ENCODE results near the gene MGLL.
"Not testable (repeated sequence)": the region's sequence is repeated elsewhere in the genome, so short reads cannot be mapped to it uniquely, and the experiment has no call there.

MGLL gene

DNA sequence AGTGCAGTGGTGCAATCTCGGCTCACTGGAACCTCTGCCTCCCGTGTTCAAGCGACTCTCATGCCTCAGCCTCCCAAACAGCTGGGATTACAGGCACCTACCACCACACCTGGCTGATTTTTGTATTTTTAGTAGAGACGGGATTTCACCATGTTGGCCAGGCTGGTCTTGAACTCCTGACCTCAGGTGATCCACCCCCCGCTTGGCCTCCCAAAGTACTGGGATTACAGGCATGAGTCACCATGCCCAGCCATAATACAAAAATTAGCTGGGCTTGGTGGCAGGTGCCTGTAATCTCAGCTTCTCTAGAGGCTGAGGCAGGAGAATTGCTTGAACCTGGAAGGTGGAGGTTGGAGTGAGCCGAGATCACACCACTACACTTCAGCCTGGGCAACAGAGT, 167.3 kb downstream of the MGLL start:
- not testable (repeated sequence) for DNase-seq (ENCODE audit: low read depth)

DNA sequence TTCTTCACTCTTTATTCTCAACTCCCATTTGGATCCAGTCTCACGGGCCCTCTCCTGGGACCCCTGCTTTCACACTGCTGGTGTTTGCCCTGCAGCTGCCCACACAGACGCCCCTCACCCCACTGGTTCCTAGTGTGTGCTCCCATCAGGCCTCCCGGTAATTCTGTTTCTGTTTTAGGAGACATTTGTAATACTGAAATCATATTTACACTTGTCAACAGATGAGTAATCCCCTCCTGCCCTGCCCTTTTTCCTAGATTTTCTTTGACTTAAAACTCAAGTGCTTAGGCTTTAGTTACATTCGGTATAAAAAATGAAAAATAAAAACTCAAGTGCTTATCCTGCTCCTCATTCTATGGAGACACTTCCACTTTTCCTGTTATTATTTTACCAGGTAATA, 167.9 kb downstream of the MGLL start:
- DNase-seq (ENCODE audit: low read depth) = no peak

DNA sequence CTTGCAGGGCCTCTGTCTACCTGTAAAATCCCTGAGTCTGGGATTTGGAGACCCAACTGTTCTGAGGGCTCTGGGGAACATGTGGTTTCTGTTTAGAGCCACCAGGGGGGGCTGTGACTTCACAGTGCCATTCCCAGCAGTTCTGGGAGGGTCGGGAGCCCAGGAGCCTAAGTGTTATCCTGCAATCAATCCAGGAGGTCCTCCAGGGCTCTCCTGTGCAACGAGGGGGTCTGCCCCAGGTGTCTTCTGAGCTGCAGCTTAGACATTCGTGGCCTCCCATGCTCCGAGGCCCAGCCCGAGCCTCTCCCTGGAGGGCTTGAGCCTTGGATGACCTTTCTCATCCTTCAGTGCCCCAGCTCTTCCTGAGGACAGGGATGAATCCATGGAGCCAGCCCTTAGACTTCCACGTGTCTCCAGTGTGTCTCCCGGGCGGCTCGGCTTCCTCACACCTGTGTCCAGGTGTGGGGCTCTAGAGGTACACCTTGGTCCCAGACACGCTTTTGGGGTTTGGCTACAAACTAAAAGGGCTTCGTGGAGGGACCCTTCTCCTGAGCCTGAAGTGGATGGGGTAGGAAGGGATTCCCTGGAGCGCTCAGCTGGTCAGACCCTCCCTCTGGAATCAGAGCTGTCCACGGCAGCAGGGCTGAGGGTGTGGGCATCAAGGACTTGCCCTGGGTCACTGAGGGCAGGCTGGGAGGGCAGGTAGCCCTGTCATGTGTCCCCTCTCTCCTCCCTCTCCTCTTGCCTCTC, 169.9 kb downstream of the MGLL start:
- no peak for DNase-seq (ENCODE audit: low read depth)

- no peak for DNase-seq (ENCODE audit: low read depth)
Observed at GRCh38 chr3:127651516-127652172, 170.7 kb downstream of the MGLL start.

GRCh38 chr3:127650236-127650635, 172.1 kb downstream of the MGLL start:
- no peak for DNase-seq (ENCODE audit: low read depth)

GRCh38 chr3:127647845-127648204, 174.5 kb downstream of the MGLL start:
- no peak for DNase-seq (ENCODE audit: low read depth)

- no peak for DNase-seq (ENCODE audit: low read depth)
Observed at GRCh38 chr3:127647166-127647844, 175.0 kb downstream of the MGLL start.

DNA sequence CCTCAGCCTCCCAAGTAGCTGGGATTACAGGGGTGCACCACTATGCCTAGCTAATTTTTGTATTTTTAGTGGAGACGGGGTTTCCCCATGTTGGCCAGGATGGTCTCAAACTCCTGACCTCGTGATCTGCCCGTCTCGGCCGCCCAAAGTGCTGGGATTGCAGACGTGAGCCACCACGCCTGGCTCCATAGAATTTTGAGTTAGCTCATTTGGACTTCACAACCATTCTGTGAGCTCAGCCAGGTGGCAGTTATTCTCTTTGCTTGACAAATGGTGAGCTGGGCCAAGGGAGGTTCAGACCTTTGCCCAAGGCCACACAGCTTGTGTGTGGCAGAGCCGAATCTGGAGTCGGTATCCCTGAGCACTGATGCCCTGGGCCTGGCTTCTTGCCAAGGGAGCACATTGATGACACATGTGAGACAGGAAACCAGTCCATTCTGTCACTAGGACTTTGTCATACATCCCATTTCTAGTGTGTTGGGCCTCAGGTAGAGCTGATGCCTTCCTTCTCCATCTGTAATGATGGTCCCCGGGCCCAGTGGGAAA, 175.7 kb downstream of the MGLL start:
- DNase-seq (ENCODE audit: low read depth) = no peak

GRCh38 chr3:127645371-127646015, 176.8 kb downstream of the MGLL start:
- no peak for DNase-seq (ENCODE audit: low read depth)

GRCh38 chr3:127644641-127645370, 177.5 kb downstream of the MGLL start:
- no peak for DNase-seq (ENCODE audit: low read depth)

DNA sequence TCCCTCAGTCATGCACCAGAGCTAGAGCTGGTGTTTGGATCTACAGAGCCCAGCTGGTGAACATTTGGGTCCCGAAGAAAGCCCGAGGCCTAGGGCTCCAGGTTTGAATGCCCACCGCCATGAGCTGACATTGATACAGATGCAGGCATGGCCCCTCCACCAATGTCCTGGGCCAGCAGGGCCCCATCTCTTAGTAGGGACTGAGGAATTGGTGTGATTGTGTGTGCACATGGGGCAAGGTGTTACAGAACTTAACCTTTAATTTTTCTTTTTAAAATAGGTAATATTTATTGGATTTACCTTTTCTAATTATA, 182.3 kb downstream of the MGLL start:
- no peak for DNase-seq (ENCODE audit: low read depth)

DNA sequence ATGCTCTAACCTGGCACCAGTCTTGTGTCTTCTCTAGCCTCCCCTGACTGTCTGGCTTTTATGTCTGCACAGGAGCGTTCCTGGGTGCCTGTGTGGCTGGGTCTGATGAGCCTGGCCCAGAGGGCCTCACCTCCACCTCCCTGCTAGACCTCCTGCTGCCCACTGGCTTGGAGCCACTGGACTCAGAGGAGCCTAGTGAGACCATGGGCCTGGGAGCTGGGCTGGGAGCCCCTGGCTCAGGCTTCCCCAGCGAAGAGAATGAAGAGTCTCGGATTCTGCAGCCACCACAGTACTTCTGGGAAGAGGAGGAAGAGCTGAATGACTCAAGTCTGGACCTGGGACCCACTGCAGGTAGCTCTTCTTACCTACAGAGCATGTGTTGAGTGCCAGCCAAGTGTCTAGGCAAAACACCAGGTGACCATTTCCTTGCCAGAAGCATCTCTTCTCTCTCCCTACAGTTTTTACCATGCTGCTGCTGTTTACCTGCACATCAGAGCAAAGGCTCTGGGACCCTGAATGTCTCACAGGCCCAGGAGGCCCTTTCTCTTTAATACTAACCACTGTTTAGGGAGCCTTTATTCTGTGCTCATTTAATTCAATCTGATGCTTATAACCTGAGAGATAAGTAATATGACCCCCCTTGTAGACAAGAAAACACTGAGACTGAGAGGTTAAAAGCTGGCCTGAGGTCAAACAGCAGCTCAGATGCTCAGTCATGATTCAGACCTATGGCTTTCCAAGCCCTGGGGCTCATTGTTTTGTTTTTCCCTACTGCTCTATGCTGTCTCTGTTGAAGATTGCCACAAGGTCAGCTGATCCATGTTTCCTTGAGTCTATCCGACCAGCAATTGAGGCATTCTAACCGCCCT, 182.9 kb downstream of the MGLL start:
- no peak for DNase-seq (ENCODE audit: low read depth)

Data from stimulated activated CD8-positive, alpha-beta memory T cell treated with anti-CD3 and anti-CD28 coated beads, Interleukin-15, amount 100 ng/mL, for 1 hour (primary cell).